ENCODE results near the gene OR7G2.

DNA sequence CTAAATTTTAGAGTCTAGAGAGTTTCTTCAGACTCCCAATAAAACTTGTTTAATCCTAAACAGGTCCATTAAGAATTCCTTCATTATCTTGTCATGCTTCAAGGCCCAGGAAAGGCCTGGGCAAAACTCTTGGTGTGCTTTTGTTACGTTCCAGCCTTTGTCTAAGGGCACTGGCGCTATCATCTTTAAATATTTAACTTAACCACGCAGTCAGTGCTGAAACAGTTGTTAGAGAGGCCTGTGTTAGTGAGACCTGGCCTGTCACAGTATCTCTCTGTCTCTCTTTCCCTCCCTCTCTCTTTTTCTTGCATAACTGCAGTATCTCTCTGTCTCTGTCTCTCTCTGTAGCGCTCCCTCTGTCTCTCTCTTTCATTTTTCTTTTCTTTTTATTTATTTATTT, 28.6 kb downstream of the OR7G2 start:
- TF ChIP-seq, protein P1, sequence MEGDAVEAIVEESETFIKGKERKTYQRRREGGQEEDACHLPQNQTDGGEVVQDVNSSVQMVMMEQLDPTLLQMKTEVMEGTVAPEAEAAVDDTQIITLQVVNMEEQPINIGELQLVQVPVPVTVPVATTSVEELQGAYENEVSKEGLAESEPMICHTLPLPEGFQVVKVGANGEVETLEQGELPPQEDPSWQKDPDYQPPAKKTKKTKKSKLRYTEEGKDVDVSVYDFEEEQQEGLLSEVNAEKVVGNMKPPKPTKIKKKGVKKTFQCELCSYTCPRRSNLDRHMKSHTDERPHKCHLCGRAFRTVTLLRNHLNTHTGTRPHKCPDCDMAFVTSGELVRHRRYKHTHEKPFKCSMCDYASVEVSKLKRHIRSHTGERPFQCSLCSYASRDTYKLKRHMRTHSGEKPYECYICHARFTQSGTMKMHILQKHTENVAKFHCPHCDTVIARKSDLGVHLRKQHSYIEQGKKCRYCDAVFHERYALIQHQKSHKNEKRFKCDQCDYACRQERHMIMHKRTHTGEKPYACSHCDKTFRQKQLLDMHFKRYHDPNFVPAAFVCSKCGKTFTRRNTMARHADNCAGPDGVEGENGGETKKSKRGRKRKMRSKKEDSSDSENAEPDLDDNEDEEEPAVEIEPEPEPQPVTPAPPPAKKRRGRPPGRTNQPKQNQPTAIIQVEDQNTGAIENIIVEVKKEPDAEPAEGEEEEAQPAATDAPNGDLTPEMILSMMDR (IDR thresholded peaks at IDR 0.05) = no peak
- no peak for TF ChIP-seq POLR2A (IDR thresholded peaks at IDR 0.05)

Measured in upper lobe of left lung (tissue), 4 donors.